WTC11 (cell line): ENCODE measurements around the gene WDR33. TPM values are rescaled to one million over a fixed set of nuclear protein-coding genes. Genes with fewer than 3 reads are reported as not detected.

Experiments
- ATAC-seq: fragments of 200-7000 bp; cut with Tn5 transposase; 2 replicates; pipeline ENCODE4 v1.10.0; 2021; ENCODE audit warnings: mild to moderate bottlenecking, moderate library complexity
- CTCF ChIA-PET: fragments of 300-600 bp; sonication (Branson Sonifier 250); formaldehyde crosslinking; loops from one replicate; lab custom pipeline; 2021; ENCODE audit warnings: antibody characterized with exemption; lab: Charles Lee
- POLR2A ChIA-PET: fragments of 350-600 bp; sonication (Branson Sonifier 250); formaldehyde crosslinking; loops from one replicate; lab custom pipeline; 2021; ENCODE audit warnings: antibody characterized with exemption; lab: Charles Lee
- DNase-seq: peaks from one replicate; pipeline ENCODE4 v3.0.0; 2021; ENCODE audit warnings: low spot score
- H3K27ac Mint-ChIP-seq: 2 replicates; pipeline ENCODE4 v1.8.0; 2021; ENCODE audit warnings: mixed read lengths
- H3K27me3 Mint-ChIP-seq: 2 replicates; pipeline ENCODE4 v1.8.0; 2021; ENCODE audit warnings: low read depth, mild to moderate bottlenecking, moderate library complexity, mixed read lengths
- H3K36me3 Mint-ChIP-seq: 2 replicates; pipeline ENCODE4 v1.8.0; 2021; ENCODE audit warnings: mixed read lengths
- H3K4me1 Mint-ChIP-seq: 2 replicates; pipeline ENCODE4 v1.8.0; 2022; ENCODE audit warnings: mixed read lengths
- H3K4me3 Mint-ChIP-seq: 2 replicates; pipeline ENCODE4 v1.8.0; 2021; ENCODE audit warnings: mild to moderate bottlenecking, moderate library complexity, mixed read lengths
- H3K9me3 Mint-ChIP-seq: 2 replicates; pipeline ENCODE4 v1.8.0; 2021; ENCODE audit warnings: mixed read lengths
- E2F1 ChIP-seq: sonication (generic); formaldehyde crosslinking; IDR thresholded peaks from 2 replicates; pipeline ENCODE4 v1.8.0; 2022; ENCODE audit warnings: mild to moderate bottlenecking, missing genetic modification reagents
- ETV6 ChIP-seq: sonication (generic); formaldehyde crosslinking; IDR thresholded peaks from 2 replicates; pipeline ENCODE4 v1.8.1; 2022; ENCODE audit warnings: mild to moderate bottlenecking, missing genetic modification reagents
- FOXK1 ChIP-seq: sonication (generic); formaldehyde crosslinking; IDR thresholded peaks from 2 replicates; pipeline ENCODE4 v1.8.0; 2022; ENCODE audit warnings: mild to moderate bottlenecking, moderate library complexity, missing genetic modification reagents
- FOXP1 ChIP-seq: sonication (generic); formaldehyde crosslinking; IDR thresholded peaks from 2 replicates; pipeline ENCODE4 v1.8.0; 2022; ENCODE audit warnings: missing genetic modification reagents, mild to moderate bottlenecking, moderate library complexity, borderline replicate concordance
- HMGXB4 ChIP-seq: sonication (generic); formaldehyde crosslinking; IDR thresholded peaks from 2 replicates; pipeline ENCODE4 v1.8.1; 2023; ENCODE audit warnings: mild to moderate bottlenecking, moderate library complexity, missing genetic modification reagents
- JUN ChIP-seq: sonication (generic); formaldehyde crosslinking; IDR thresholded peaks from 2 replicates; pipeline ENCODE4 v1.8.0; 2023; ENCODE audit warnings: mild to moderate bottlenecking, missing genetic modification reagents
- TCF7 ChIP-seq: sonication (generic); formaldehyde crosslinking; IDR thresholded peaks from 2 replicates; pipeline ENCODE4 v1.8.0; 2022; ENCODE audit warnings: mild to moderate bottlenecking, low read depth, missing genetic modification reagents, moderate library complexity
- ZNF532 ChIP-seq: fragments of 250-450 bp; sonication (Bioruptor Pico); IDR thresholded peaks from 2 replicates; pipeline ENCODE4 v1.9.0; 2021; ENCODE audit warnings: mild to moderate bottlenecking, borderline replicate concordance
- total RNA-seq: library from RNA; stranded (reverse); gene quantifications from 3 replicates; pipeline ENCODE4 v1.2.3, GENCODE V29; 2021
- TF ChIP-seq, protein P1 (sequence below): sonication (generic); formaldehyde crosslinking; IDR thresholded peaks from 2 replicates; pipeline ENCODE4 v1.8.1; 2022; ENCODE audit warnings: low read depth, missing genetic modification reagents, borderline replicate concordance
- TF ChIP-seq, protein P2 (sequence below): fragments of 250-450 bp; sonication (Bioruptor Pico); IDR thresholded peaks from 2 replicates; pipeline ENCODE4 v1.9.0; 2021; ENCODE audit warnings: mild to moderate bottlenecking
- TF ChIP-seq, protein P3 (sequence below): sonication (generic); formaldehyde crosslinking; IDR thresholded peaks from 2 replicates; pipeline ENCODE4 v1.8.0; 2022; ENCODE audit warnings: mild to moderate bottlenecking, missing genetic modification reagents
- TF ChIP-seq, protein P4 (sequence below): sonication (generic); formaldehyde crosslinking; IDR thresholded peaks from 2 replicates; pipeline ENCODE4 v1.8.1; 2023; ENCODE audit warnings: mild to moderate bottlenecking, missing genetic modification reagents, moderate library complexity

Gene WDR33
- total RNA-seq, 1 experiment from 2014 or later: 67.1 TPM

- ChIA-PET CTCF (interaction anchor here (0.8 to 5.8 kb wide), 11 partner anchors 12 to 260 kb away, joined by 3 to 46 read pairs (median 7); no protein-coding TSS in a partner anchor), POLR2A (interaction anchor here (1.4 to 1.7 kb wide), 2 partner anchors 25 to 29 kb away, joined by 4 to 6 read pairs; partner anchors contain the start of gene SFT2D3)
- Mint-ChIP-seq H3K27ac (no peak within 1 kb of the TSS), H3K4me3 (peak within 1 kb of the TSS; percentile 79), H3K4me1 (peaks cover 9% of the 10 kb centered on the region), H3K27me3 (peaks cover 61% of the 10 kb centered on the region), H3K36me3 (no peaks in the 10 kb centered on the region), H3K9me3 (no peaks in the 10 kb centered on the region)
- TF ChIP-seq, protein P1, sequence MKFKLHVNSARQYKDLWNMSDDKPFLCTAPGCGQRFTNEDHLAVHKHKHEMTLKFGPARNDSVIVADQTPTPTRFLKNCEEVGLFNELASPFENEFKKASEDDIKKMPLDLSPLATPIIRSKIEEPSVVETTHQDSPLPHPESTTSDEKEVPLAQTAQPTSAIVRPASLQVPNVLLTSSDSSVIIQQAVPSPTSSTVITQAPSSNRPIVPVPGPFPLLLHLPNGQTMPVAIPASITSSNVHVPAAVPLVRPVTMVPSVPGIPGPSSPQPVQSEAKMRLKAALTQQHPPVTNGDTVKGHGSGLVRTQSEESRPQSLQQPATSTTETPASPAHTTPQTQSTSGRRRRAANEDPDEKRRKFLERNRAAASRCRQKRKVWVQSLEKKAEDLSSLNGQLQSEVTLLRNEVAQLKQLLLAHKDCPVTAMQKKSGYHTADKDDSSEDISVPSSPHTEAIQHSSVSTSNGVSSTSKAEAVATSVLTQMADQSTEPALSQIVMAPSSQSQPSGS (CRISPR knock-in tag): no peak
- TF ChIP-seq HMGXB4 (CRISPR knock-in tag): 0 out of 2 replicates have a peak, but pooled peaks have one; percentile 20
- peak; percentile 52 for DNase-seq
- peak; percentile 57 for ATAC-seq
These were observed 135.4 kb downstream of the WDR33 start, which contains the start of gene LIMS2 for GRCh38 chr2:127675331-127676261. Gene LIMS2, minus strand, starts transcription at chr2:127675530. Its CDS starts 506 bp downstream, at chr2:127675024.

- peaks cover 9% of the 10 kb centered on the region for H3K4me1 Mint-ChIP-seq
- H3K36me3 Mint-ChIP-seq: no peaks in the 10 kb centered on the region
- H3K27me3 Mint-ChIP-seq: peaks cover 61% of the 10 kb centered on the region
- CTCF ChIA-PET: interaction anchor here (0.8 to 5.8 kb wide), 9 partner anchors 12 to 259 kb away, joined by 3 to 46 read pairs (median 9); no protein-coding TSS in a partner anchor
- ATAC-seq: peak; percentile 52
- no peak overlapping the region for H3K27ac Mint-ChIP-seq
- H3K4me3 Mint-ChIP-seq: peak overlapping the region; percentile 77
- TF ChIP-seq FOXK1 (CRISPR knock-in tag) (0 out of 2 replicates have a peak, but pooled peaks have one; percentile 14), ETV6 (CRISPR knock-in tag) (no peak), HMGXB4 (CRISPR knock-in tag) (peak; percentile 54; the same call in 1 of the 2 replicates), FOXP1 (peak; percentile 49; the same call in 1 of the 2 replicates), JUN (no peak), ZNF532 (CRISPR knock-in tag) (no peak), E2F1 (CRISPR knock-in tag) (no peak), TCF7 (CRISPR knock-in tag) (no peak)
- TF ChIP-seq, protein P2, sequence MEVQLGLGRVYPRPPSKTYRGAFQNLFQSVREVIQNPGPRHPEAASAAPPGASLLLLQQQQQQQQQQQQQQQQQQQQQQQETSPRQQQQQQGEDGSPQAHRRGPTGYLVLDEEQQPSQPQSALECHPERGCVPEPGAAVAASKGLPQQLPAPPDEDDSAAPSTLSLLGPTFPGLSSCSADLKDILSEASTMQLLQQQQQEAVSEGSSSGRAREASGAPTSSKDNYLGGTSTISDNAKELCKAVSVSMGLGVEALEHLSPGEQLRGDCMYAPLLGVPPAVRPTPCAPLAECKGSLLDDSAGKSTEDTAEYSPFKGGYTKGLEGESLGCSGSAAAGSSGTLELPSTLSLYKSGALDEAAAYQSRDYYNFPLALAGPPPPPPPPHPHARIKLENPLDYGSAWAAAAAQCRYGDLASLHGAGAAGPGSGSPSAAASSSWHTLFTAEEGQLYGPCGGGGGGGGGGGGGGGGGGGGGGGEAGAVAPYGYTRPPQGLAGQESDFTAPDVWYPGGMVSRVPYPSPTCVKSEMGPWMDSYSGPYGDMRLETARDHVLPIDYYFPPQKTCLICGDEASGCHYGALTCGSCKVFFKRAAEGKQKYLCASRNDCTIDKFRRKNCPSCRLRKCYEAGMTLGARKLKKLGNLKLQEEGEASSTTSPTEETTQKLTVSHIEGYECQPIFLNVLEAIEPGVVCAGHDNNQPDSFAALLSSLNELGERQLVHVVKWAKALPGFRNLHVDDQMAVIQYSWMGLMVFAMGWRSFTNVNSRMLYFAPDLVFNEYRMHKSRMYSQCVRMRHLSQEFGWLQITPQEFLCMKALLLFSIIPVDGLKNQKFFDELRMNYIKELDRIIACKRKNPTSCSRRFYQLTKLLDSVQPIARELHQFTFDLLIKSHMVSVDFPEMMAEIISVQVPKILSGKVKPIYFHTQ: no peak
- TF ChIP-seq, protein P3, sequence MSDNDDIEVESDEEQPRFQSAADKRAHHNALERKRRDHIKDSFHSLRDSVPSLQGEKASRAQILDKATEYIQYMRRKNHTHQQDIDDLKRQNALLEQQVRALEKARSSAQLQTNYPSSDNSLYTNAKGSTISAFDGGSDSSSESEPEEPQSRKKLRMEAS: 0 out of 2 replicates have a peak, but pooled peaks have one; percentile 41
- TF ChIP-seq, protein P4, sequence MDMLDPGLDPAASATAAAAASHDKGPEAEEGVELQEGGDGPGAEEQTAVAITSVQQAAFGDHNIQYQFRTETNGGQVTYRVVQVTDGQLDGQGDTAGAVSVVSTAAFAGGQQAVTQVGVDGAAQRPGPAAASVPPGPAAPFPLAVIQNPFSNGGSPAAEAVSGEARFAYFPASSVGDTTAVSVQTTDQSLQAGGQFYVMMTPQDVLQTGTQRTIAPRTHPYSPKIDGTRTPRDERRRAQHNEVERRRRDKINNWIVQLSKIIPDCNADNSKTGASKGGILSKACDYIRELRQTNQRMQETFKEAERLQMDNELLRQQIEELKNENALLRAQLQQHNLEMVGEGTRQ: 0 out of 2 replicates have a peak, but pooled peaks have one; percentile 10
- H3K9me3 Mint-ChIP-seq: no peaks in the 10 kb centered on the region
- POLR2A ChIA-PET: interaction anchor here (1.4 to 1.7 kb wide), 2 partner anchors 26 to 30 kb away, joined by 4 to 6 read pairs; partner anchors contain the start of gene SFT2D3
- no peak for DNase-seq
These were observed 136.4 kb downstream of the WDR33 start for GRCh38 chr2:127674241-127675209.
